Stimulated activated CD8-positive, alpha-beta memory T cell treated with anti-CD3 and anti-CD28 coated beads, Interleukin-15, amount 100 ng/mL, for 24 hours (primary cell): Measurements from ENCODE around the gene LYST.
"Not testable (repeated sequence)": the region's sequence is repeated elsewhere in the genome, so short reads cannot be mapped to it uniquely, and the experiment has no call there.

ENCODE experiments used
- DNase-seq: peaks from one replicate; pipeline ENCODE4 v3.0.0-alpha.2; 2020; ENCODE audit warnings: low read depth

LYST gene

GRCh38 chr1:235866205-235866912 lies at the start of gene LYST:
LYST (minus strand) TSS chr1:235866906; CDS start chr1:235830417, 36,489 bp downstream.
- no peak for DNase-seq

GRCh38 chr1:235915489-235915888 lies 48.8 kb upstream of the LYST start:
- DNase-seq, result not testable (repeated sequence)

GRCh38 chr1:235913311-235913710 lies 46.6 kb upstream of the LYST start:
- no peak for DNase-seq

GRCh38 chr1:235911876-235912275 lies 45.2 kb upstream of the LYST start:
- no peak for DNase-seq

- DNase-seq, result no peak
These were observed 44.6 kb upstream of the LYST start for GRCh38 chr1:235911300-235911662.

GRCh38 chr1:235910357-235911299 lies 43.9 kb upstream of the LYST start:
- DNase-seq, result no peak

GRCh38 chr1:235908742-235909520 lies 42.2 kb upstream of the LYST start:
- DNase-seq, result no peak

GRCh38 chr1:235907897-235908240 lies 41.2 kb upstream of the LYST start:
- no peak for DNase-seq

GRCh38 chr1:235907187-235907896 lies 40.6 kb upstream of the LYST start:
- DNase-seq, result no peak

GRCh38 chr1:235906436-235906835 lies 39.7 kb upstream of the LYST start:
- DNase-seq, result no peak

GRCh38 chr1:235903809-235904208 lies 37.1 kb upstream of the LYST start:
- DNase-seq, result not testable (repeated sequence)

GRCh38 chr1:235902677-235903542 lies 36.2 kb upstream of the LYST start:
- DNase-seq, result no peak

GRCh38 chr1:235901461-235901860 lies 34.8 kb upstream of the LYST start:
- DNase-seq, result no peak

- no peak for DNase-seq
These were observed 31.4 kb upstream of the LYST start for GRCh38 chr1:235898126-235898525.

- no peak for DNase-seq
These were observed 27.1 kb upstream of the LYST start for GRCh38 chr1:235893840-235894239.

- DNase-seq, result no peak
These were observed 26.2 kb upstream of the LYST start for GRCh38 chr1:235892734-235893413.

GRCh38 chr1:235892202-235892601 lies 25.5 kb upstream of the LYST start:
- no peak for DNase-seq

- DNase-seq, result no peak
These were observed 21.5 kb upstream of the LYST start for GRCh38 chr1:235888119-235888643.

GRCh38 chr1:235887676-235888075 lies 21.0 kb upstream of the LYST start:
- DNase-seq, result no peak

GRCh38 chr1:235885655-235886262 lies 19.1 kb upstream of the LYST start:
- no peak for DNase-seq
